GM23248 (cell line): ENCODE results near the gene SMG9.

Experiments
- EZH2 ChIP-seq: fragments of 200-600 bp; sonication (generic); IDR thresholded peaks from 2 replicates; pipeline ENCODE4 v1.6.1; 2018; ENCODE audit warnings: antibody characterized with exemption, mild to moderate bottlenecking; ENCODE audit not compliant: insufficient read depth, poor library complexity, severe bottlenecking
- EZH2phosphoT487 ChIP-seq: fragments of 200-600 bp; sonication (generic); IDR thresholded peaks from 2 replicates; pipeline ENCODE4 v1.6.1; 2018; ENCODE audit warnings: antibody characterized with exemption, moderate library complexity, mild to moderate bottlenecking, low read depth; ENCODE audit not compliant: insufficient read depth

GRCh38 chr19:43748205-43748594 is 6.6 kb downstream of the SMG9 start:
- TF ChIP-seq EZH2 (no peak), EZH2phosphoT487 (no peak)
